HL-60 (cell line): Measurements from ENCODE around the gene MELK.
"Not testable (repeated sequence)": the region's sequence is repeated elsewhere in the genome, so short reads cannot be mapped to it uniquely, and the experiment has no call there.

Experiments
- DNase-seq, 2 experiments: peaks; one replicate each; pipeline ENCODE4 v3.0.0-alpha.2; 2010 to 2020; ENCODE audit warnings: low read depth in 1 of 2, low spot score in 1 of 2
- H3K27ac ChIP-seq: fragments of 250-450 bp; sonication (Bioruptor Pico); replicated peaks from 2 replicates; pipeline ENCODE4 v1.5.1; 2020; ENCODE audit warnings: mild to moderate bottlenecking, moderate library complexity
- H3K27me3 ChIP-seq: fragments of 250-450 bp; sonication (Bioruptor Pico); 2 replicates; pipeline ENCODE4 v1.5.1; 2021; ENCODE audit warnings: mild to moderate bottlenecking, moderate library complexity; ENCODE audit not compliant: insufficient read depth, poor library complexity, severe bottlenecking
- H3K4me3 ChIP-seq: replicated peaks from 2 replicates; pipeline ENCODE4 v1.5.1; 2011; ENCODE audit warnings: mild to moderate bottlenecking, control low read depth, low read length; ENCODE audit not compliant: insufficient read depth
- CTCF ChIP-seq: IDR thresholded peaks from one replicate; pipeline ENCODE4 v1.5.1; 2011; ENCODE audit warnings: low read length, control low read depth, inconsistent platforms; ENCODE audit not compliant: insufficient read depth
- GABPA ChIP-seq: IDR thresholded peaks from 2 replicates; pipeline ENCODE4 v1.6.1; 2012; ENCODE audit warnings: low read depth
- POLR2AphosphoS5 ChIP-seq: IDR thresholded peaks from 2 replicates; pipeline ENCODE4 v1.6.1; 2012; ENCODE audit warnings: low read depth
- SPI1 ChIP-seq: IDR thresholded peaks from 2 replicates; pipeline ENCODE4 v1.6.1; 2012; ENCODE audit warnings: low read depth, mild to moderate bottlenecking, borderline replicate concordance
- TF ChIP-seq, protein P1 (sequence below): IDR thresholded peaks from 2 replicates; pipeline ENCODE4 v1.6.1; 2012; ENCODE audit warnings: low read depth; ENCODE audit not compliant: insufficient replicate concordance

Gene MELK

DNA sequence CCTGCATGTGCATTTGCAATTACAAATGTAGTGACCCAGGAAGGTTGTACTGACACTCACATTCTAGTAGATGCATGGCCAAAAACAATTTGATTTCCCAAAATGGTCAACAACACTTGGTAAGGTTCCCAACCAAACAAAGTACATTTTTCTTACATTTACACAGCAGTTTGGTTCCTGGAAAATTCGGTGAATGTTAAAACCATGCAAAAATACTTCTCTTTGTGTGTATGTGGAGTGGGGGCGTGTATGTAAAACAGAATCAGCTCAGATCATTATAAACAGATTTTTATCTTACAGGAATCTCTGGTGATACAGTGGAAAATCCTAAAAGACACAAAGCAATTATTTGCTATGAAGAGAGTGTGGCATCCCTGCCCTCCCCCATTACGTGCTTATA, 25.1 kb upstream of the MELK start:
- H3K4me3 ChIP-seq: no peak overlapping the region
- H3K27me3 ChIP-seq: no peaks in the 10 kb centered on the region

DNA sequence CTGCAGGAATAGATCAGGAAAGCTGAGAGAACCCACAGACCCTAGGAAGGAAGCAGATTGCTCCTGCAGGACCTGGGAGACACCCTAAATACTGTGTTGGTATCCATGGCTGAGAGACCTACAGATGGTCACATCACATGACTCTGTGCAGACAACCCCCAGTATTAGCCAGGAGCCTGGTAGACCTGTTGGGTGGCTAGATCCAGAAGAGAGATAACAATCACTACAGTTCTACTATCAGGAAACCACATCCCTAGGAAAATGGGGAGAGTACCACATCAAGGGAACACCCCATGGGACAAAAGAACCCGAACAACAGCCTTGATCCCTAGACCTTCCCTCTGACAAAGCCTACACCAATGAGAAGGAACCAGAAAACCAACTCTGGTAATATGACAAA, 24.2 kb upstream of the MELK start:
- no peak for DNase-seq

More for the DNA sequence above, 25.1 kb upstream of the MELK start:
- no peak for DNase-seq
- no peak overlapping the region for H3K27ac ChIP-seq
- TF ChIP-seq, protein P1, sequence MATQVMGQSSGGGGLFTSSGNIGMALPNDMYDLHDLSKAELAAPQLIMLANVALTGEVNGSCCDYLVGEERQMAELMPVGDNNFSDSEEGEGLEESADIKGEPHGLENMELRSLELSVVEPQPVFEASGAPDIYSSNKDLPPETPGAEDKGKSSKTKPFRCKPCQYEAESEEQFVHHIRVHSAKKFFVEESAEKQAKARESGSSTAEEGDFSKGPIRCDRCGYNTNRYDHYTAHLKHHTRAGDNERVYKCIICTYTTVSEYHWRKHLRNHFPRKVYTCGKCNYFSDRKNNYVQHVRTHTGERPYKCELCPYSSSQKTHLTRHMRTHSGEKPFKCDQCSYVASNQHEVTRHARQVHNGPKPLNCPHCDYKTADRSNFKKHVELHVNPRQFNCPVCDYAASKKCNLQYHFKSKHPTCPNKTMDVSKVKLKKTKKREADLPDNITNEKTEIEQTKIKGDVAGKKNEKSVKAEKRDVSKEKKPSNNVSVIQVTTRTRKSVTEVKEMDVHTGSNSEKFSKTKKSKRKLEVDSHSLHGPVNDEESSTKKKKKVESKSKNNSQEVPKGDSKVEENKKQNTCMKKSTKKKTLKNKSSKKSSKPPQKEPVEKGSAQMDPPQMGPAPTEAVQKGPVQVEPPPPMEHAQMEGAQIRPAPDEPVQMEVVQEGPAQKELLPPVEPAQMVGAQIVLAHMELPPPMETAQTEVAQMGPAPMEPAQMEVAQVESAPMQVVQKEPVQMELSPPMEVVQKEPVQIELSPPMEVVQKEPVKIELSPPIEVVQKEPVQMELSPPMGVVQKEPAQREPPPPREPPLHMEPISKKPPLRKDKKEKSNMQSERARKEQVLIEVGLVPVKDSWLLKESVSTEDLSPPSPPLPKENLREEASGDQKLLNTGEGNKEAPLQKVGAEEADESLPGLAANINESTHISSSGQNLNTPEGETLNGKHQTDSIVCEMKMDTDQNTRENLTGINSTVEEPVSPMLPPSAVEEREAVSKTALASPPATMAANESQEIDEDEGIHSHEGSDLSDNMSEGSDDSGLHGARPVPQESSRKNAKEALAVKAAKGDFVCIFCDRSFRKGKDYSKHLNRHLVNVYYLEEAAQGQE: no peak
- no peak for TF ChIP-seq SPI1
- TF ChIP-seq GABPA: no peak
- no peak for TF ChIP-seq POLR2AphosphoS5
- no peak for TF ChIP-seq CTCF

DNA sequence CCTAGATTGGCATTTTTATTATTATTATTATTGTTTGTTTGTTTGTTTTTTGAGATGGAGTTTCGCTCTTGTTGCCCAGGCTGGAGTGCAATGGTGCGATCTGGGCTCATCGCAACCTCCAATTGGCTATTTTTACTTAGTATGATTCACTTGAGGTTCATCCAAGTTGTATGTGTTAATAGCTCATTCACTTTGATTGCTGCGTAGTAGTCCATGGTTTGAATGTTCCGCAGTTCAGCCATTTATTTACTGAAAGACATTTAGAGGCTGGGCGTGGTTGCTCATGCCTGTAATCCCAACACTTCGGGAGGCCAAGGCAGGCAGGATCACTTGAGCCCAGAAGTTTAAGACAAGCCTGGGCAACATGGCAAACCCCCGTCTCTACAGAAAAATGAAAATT, 22.6 kb upstream of the MELK start:
- H3K4me3 ChIP-seq: no peak overlapping the region
- H3K27me3 ChIP-seq: no peaks in the 10 kb centered on the region
- H3K27ac ChIP-seq: no peak overlapping the region
- no peak for DNase-seq
- TF ChIP-seq SPI1 (no peak), POLR2AphosphoS5 (no peak), GABPA (no peak), CTCF (no peak)
- TF ChIP-seq, protein P1: no peak

More for the DNA sequence above, 24.2 kb upstream of the MELK start:
- Histone ChIP-seq H3K27me3 (no peaks in the 10 kb centered on the region), H3K27ac (no peak overlapping the region), H3K4me3 (no peak overlapping the region)
- TF ChIP-seq CTCF (no peak), SPI1 (no peak), GABPA (no peak), POLR2AphosphoS5 (no peak)
- TF ChIP-seq, protein P1: no peak

DNA sequence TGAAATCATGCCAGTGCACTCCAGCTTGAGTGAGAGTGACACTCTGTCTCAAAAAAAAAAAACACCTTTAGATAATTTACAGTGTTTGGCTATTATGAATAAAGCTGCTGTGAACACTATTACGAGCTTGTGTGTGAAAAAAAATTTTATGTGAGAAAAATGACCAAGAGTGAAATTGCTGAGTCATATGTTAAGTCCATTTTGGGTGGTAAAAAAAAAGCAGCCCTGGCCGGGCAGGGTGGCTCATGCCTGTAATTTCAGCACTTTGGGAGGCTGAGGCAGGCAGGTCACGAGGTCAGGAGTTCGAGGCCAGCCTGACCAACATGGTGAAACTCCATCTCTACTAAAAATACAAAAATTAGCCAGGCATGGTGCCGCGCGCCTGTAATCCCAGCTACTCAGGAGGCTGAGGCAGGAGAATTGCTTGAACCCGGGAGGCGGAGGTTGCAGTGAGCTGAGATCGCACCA, 22.0 kb upstream of the MELK start:
- DNase-seq, H3K27me3 ChIP-seq, H3K27ac ChIP-seq, H3K4me3 ChIP-seq: not testable (repeated sequence)
